Endothelial cell of umbilical vein (primary cell): ENCODE results near the gene TMC3. TPM values are rescaled to one million over a fixed set of nuclear protein-coding genes. Genes with fewer than 3 reads are reported as not detected.

Source experiments
- BruUV-seq: library from RNA; stranded (reverse); fragments of 400-500 nt; replicated peaks from 2 replicates; lab custom pipeline; 2021; lab: Mats Ljungman, UMichigan
- CTCF ChIA-PET: fragments of 300-600, 350-600 bp; sonication (Branson Sonifier 250); formaldehyde crosslinking; loops from one replicate; lab custom pipeline; 2021; ENCODE audit warnings: antibody characterized with exemption, inconsistent platforms; lab: Charles Lee
- POLR2A ChIA-PET: fragments of 300-600, 350-600 bp; sonication (Branson Sonifier 250); formaldehyde crosslinking; loops from one replicate; lab custom pipeline; 2021; ENCODE audit warnings: antibody characterized with exemption, inconsistent platforms; lab: Charles Lee
- DNase-seq: peaks from one replicate; pipeline ENCODE4 v3.0.0-alpha.2; 2011; ENCODE audit warnings: low read depth, low spot score
- FAIRE-seq: peaks from 2 replicates; lab custom pipeline; 2011; peaks lifted over from hg19 to GRCh38; lab: Jason Lieb, UNC
- H2AFZ ChIP-seq: 2 replicates; pipeline ENCODE4 v1.6.0; 2012; ENCODE audit warnings: low read depth, low read length, control low read depth, inconsistent platforms
- H3K27ac ChIP-seq: 2 replicates; pipeline ENCODE4 v1.5.1; 2011; ENCODE audit warnings: low read depth, mild to moderate bottlenecking, control low read depth, low read length, moderate library complexity; ENCODE audit not compliant: insufficient read depth
- H3K27me3 ChIP-seq, 2 experiments: 2 replicates each; pipeline versions ENCODE4 v1.6.0 to v1.6.1; 2011; ENCODE audit warnings: low read length in 2 of 2, mixed read lengths in 1 of 2; ENCODE audit not compliant: control insufficient read depth in 2 of 2, insufficient read depth in 2 of 2
- H3K36me3 ChIP-seq, 2 experiments: 2 replicates in 1 of 2; 3 replicates in 1 of 2; pipeline ENCODE4 v1.5.1; 2011; ENCODE audit warnings: low read length in 2 of 2, mild to moderate bottlenecking in 1 of 2, moderate library complexity in 1 of 2; ENCODE audit not compliant: control insufficient read depth in 2 of 2, insufficient read depth in 2 of 2; ENCODE audit errors: extremely low read depth in 1 of 2
- H3K4me1 ChIP-seq: 3 replicates; pipeline ENCODE4 v1.5.1; 2011; ENCODE audit warnings: mild to moderate bottlenecking, low read length; ENCODE audit not compliant: control insufficient read depth, insufficient read depth; ENCODE audit errors: extremely low read depth
- H3K4me2 ChIP-seq: 2 replicates; pipeline ENCODE4 v1.6.1; 2011; ENCODE audit warnings: low read length, control low read depth, mixed read lengths; ENCODE audit not compliant: insufficient read depth
- H3K4me3 ChIP-seq, 3 experiments: fragments of 200-600 bp in 1 of 3; sonication (generic), shearing (Covaris generic) in 1 of 3; replicated peaks in 1 of 3; 2 replicates each; pipeline ENCODE4 v1.5.1; 2011 to 2016; ENCODE audit warnings: control low read depth in 3 of 3, low read length in 3 of 3, mild to moderate bottlenecking in 2 of 3, inconsistent platforms in 1 of 3, low read depth in 1 of 3, moderate library complexity in 1 of 3; ENCODE audit not compliant: insufficient read depth in 1 of 3
- H3K79me2 ChIP-seq: 2 replicates; pipeline ENCODE4 v1.6.0; 2012; ENCODE audit warnings: low read length, inconsistent platforms; ENCODE audit not compliant: control insufficient read depth, insufficient read depth
- H3K9ac ChIP-seq: replicated peaks from 2 replicates; pipeline ENCODE3; 2011; ENCODE audit warnings: low read length, control low read depth; ENCODE audit not compliant: insufficient read depth; ENCODE audit errors: extremely low read depth
- H3K9me1 ChIP-seq: replicated peaks from 3 replicates; pipeline ENCODE4 v1.6.0; 2011; ENCODE audit warnings: mild to moderate bottlenecking, low read length; ENCODE audit not compliant: control insufficient read depth, insufficient read depth; ENCODE audit errors: extremely low read depth
- H3K9me3 ChIP-seq: replicated peaks from 2 replicates; pipeline ENCODE4 v1.5.1; 2012; ENCODE audit warnings: low read length, inconsistent platforms; ENCODE audit not compliant: control insufficient read depth, insufficient read depth
- H4K20me1 ChIP-seq: replicated peaks from 2 replicates; pipeline ENCODE3; 2011; ENCODE audit warnings: mild to moderate bottlenecking, low read length; ENCODE audit not compliant: control insufficient read depth, insufficient read depth; ENCODE audit errors: extremely low read depth
- CTCF ChIP-seq, 2 donors: IDR thresholded peaks; 1 replicate in 1 of 2; 2 replicates in 1 of 2; pipeline ENCODE4 v1.5.1; 2011; ENCODE audit warnings: low read length in 2 of 2, mild to moderate bottlenecking in 2 of 2, moderate library complexity in 2 of 2, control low read depth in 1 of 2, inconsistent platforms in 1 of 2, low read depth in 1 of 2; ENCODE audit not compliant: insufficient read depth in 1 of 2; ENCODE audit errors: extremely low read depth in 1 of 2
- EZH2 ChIP-seq: IDR thresholded peaks from 2 replicates; pipeline ENCODE4 v1.6.1; 2012; ENCODE audit warnings: borderline replicate concordance, low read depth, mild to moderate bottlenecking, moderate library complexity, low read length, inconsistent platforms; ENCODE audit not compliant: severe bottlenecking
- FOS ChIP-seq: IDR thresholded peaks from 2 replicates; pipeline ENCODE4 v1.6.1; 2011; ENCODE audit warnings: mild to moderate bottlenecking, low read length, moderate library complexity, borderline replicate concordance; ENCODE audit not compliant: insufficient read depth
- GATA2 ChIP-seq: IDR thresholded peaks from 2 replicates; pipeline ENCODE4 v1.7.0; 2011; ENCODE audit warnings: low read depth, mild to moderate bottlenecking, moderate library complexity, mixed read lengths, low read length; ENCODE audit not compliant: insufficient read length, insufficient read depth
- JUN ChIP-seq: IDR thresholded peaks from 2 replicates; pipeline ENCODE4 v1.6.1; 2011; ENCODE audit warnings: borderline replicate concordance, low read depth; ENCODE audit not compliant: insufficient read length, insufficient read depth
- MYC ChIP-seq: IDR thresholded peaks from one replicate; pipeline ENCODE4 v1.6.1; 2011; ENCODE audit warnings: mild to moderate bottlenecking, low read depth, low read length
- POLR2A ChIP-seq: IDR thresholded peaks from 2 replicates; pipeline ENCODE4 v1.6.1; 2012; ENCODE audit warnings: low read depth, mild to moderate bottlenecking, control low read depth, low read length
- POLR2AphosphoS5 ChIP-seq: IDR thresholded peaks from 2 replicates; pipeline ENCODE4 v1.6.1; 2012; ENCODE audit warnings: low read depth, mild to moderate bottlenecking, control low read depth, low read length, moderate library complexity; ENCODE audit not compliant: insufficient read depth
- dilution Hi-C: fragments of 300-500 bp; cut with MboI; formaldehyde crosslinking; loops from one replicate; pipeline ENCODE4 v1.15.0; 2019; ENCODE audit warnings: low sequenced_read_pairs; ENCODE audit not compliant: extremely low pct_ligation_motif_present
- intact Hi-C: fragments of 100-400 bp; cut with micrococcal nuclease; formaldehyde crosslinking; loops from one replicate; pipeline ENCODE4 v1.10.0; 2022
- polyA plus RNA-seq, 4 experiments: library from polyadenylated mRNA; depleted of rRNA in 3 of 4; stranded (reverse) in 3 of 4; unstranded in 1 of 4; fragments of >200 nt; gene quantifications; 2 replicates each; pipeline versions ENCODE4 v1.2.1 to v1.2.3, GENCODE V29; 2011 to 2012; ENCODE audit warnings: missing spikeins in 1 of 4
- total RNA-seq: library from RNA; stranded (reverse); gene quantifications from 2 replicates; pipeline ENCODE4 v1.2.3, GENCODE V29; 2021
- TF ChIP-seq, protein P1 (sequence below): IDR thresholded peaks from 2 replicates; pipeline ENCODE4 v1.6.1; 2011; ENCODE audit not compliant: insufficient read depth, insufficient read length

The TMC3 gene
- total and polyA plus RNA-seq, 2 donors (not counting 3 experiments of a cell fraction or from before 2014, with no cell fraction given) = not detected

DNA sequence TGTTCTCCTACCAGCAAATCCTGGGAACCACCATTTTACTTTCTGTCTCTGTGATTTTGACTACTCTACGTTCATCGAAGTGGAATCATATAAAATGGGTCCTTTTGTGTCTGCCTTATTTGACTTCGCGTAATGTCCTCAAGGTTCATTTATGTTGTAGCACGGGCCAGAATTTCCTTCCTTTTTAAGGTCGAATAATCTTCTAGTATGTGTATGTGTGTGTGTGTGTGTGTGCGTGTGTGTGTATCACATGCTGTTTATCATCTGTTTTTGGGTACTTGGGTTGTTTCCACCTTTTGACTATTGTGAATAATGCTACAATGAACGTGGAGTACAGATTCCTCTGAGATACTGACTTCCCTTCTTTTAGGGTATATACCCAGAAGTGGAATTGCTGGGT, 85.4 kb downstream of the TMC3 start:
- Histone ChIP-seq H3K4me3 (no peak overlapping the region), H2AFZ (no peak overlapping the region), H4K20me1 (no peaks in the 10 kb centered on the region), H3K4me2 (no peak overlapping the region), H3K79me2 (no peaks in the 10 kb centered on the region), H3K27ac (no peak overlapping the region), H3K36me3 (no peaks in the 10 kb centered on the region), H3K9ac (no peak overlapping the region), H3K4me1 (no peaks in the 10 kb centered on the region), H3K9me3 (no peaks in the 10 kb centered on the region), H3K9me1 (no peaks in the 10 kb centered on the region), H3K27me3 (peaks cover 2 to 3% of the 10 kb centered on the region in 2 experiments)
- no peak for TF ChIP-seq FOS
- no peak for TF ChIP-seq EZH2
- no peak for TF ChIP-seq CTCF (IDR thresholded peaks at IDR 0.05; ENCODE audit: extremely low read depth in 1 of 2, insufficient read depth in 1 of 2, low read depth in 1 of 2, low read length in 2 of 2)
- TF ChIP-seq JUN = no peak
- no peak for TF ChIP-seq POLR2AphosphoS5
- TF ChIP-seq POLR2A = no peak
- no peak for TF ChIP-seq MYC
- TF ChIP-seq, protein P1, sequence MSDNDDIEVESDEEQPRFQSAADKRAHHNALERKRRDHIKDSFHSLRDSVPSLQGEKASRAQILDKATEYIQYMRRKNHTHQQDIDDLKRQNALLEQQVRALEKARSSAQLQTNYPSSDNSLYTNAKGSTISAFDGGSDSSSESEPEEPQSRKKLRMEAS = no peak
- no peak for TF ChIP-seq GATA2
- CTCF ChIA-PET = no interaction called here
- POLR2A ChIA-PET = no interaction called here
- no peak for DNase-seq
- dilution Hi-C loops (no loop called here), intact Hi-C loops (no loop called here)
- no TSS peak for BruUV-seq
- FAIRE-seq = no peak
